Measurements from ENCODE around the gene CRTC3. TPM values are rescaled to one million over a fixed set of nuclear protein-coding genes. Genes with fewer than 3 reads are reported as not detected.
"Not testable (repeated sequence)": the region's sequence is repeated elsewhere in the genome, so short reads cannot be mapped to it uniquely, and the experiment has no call there.

CRTC3 gene
- total RNA-seq, 2 donors from 2014 or later = 76.0 to 84.4 TPM

DNA sequence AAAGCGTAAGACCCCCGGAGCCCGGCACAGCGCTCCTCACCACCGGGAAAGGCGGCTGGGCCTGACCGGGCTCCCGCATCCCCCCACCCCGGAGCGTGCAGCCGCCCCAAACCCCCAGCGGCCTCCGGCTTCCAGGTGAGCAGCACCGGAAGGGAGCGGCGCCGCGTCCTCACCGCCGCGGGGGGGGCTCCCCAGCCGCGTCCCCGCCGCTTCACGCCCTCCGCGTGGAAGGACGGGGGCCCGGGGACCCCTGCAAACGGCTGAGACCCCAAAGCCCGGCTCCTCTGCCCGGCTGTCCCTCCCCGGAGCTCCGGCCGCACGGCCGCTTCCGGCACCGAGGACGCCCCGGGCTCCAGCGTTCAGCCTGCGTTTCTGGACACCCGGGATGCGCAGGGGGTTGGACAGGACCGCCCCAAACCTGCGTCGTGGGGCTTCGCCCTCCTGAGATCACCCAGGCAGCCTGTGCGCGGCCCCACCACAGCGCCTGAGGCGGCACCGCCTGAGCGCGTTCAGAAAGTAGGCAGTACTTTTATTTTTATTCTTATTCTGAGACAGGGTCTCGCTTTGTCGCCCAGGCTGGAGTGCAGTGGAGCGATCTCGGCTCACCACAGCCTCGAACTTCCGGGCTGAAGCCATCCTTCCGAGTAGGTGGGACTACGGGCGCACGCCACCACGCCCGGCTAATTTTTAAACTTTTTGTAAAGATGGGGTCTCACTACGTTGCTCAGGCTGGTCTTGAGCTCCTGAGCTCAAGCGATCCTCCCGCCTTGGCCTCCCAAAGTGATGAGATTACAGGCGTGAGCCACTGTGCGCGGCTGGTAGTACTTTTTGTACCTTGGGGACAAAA, 135.8 kb downstream of the CRTC3 start:
- H3K9me3 ChIP-seq (ENCODE audit: control insufficient read depth, low read length, poor library complexity, severe bottlenecking) = no peaks in the 10 kb centered on the region
- Mint-ChIP-seq H3K27me3 (peaks cover 14% of the 10 kb centered on the region), H3K4me3 (peak overlapping the region; percentile 88), H3K27ac (no peak overlapping the region), H3K4me1 (peaks cover 40% of the 10 kb centered on the region), H3K36me3 (ENCODE audit: low read depth) (peaks cover 2% of the 10 kb centered on the region)
- DNase-seq = no peak
- ATAC-seq = peak; percentile 58

DNA sequence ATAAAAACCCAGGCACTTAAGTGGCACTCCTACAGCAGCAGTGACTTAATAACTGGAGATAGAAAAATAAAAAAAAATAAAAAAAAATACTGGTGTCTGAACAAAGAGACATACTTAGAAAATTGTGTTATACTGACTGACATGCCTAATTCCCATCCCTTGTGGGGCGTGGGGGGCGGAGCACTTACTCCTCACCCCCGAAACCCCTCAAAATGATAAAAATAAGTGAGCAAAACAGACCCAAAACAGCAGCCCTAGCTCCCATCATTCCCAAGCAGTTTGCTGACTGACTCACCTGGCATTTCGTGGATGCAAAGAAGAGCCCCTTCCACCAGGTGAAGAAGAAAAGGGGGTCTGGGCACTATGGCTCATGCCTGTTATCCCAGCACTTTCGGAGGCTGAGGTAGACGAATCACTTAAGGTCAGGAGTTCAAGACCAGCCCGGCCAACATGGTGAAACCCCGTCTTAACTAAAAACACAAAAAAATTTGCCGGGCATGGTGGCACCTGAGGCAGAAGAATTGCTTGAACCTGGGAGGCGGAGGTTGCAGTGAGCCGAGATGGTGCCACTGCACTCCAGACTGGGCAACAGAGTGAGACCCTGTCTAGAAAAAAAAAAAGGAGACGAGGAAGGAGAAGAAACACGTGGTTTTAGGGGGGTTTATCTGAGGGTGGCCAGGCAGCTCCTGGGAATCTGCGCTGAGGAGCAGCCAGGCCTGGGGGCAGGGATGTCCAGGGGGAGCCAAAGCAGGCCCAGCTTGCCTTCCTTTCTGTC, 136.6 kb downstream of the CRTC3 start:
- Mint-ChIP-seq H3K27me3 (peaks cover 14% of the 10 kb centered on the region), H3K36me3 (ENCODE audit: low read depth) (peaks cover 2% of the 10 kb centered on the region), H3K4me3 (peak overlapping the region; percentile 85), H3K27ac (no peak overlapping the region), H3K4me1 (peaks cover 32% of the 10 kb centered on the region)
- ATAC-seq (no peak), DNase-seq (no peak)
- H3K9me3 ChIP-seq (ENCODE audit: control insufficient read depth, low read length, poor library complexity, severe bottlenecking) = no peaks in the 10 kb centered on the region

DNA sequence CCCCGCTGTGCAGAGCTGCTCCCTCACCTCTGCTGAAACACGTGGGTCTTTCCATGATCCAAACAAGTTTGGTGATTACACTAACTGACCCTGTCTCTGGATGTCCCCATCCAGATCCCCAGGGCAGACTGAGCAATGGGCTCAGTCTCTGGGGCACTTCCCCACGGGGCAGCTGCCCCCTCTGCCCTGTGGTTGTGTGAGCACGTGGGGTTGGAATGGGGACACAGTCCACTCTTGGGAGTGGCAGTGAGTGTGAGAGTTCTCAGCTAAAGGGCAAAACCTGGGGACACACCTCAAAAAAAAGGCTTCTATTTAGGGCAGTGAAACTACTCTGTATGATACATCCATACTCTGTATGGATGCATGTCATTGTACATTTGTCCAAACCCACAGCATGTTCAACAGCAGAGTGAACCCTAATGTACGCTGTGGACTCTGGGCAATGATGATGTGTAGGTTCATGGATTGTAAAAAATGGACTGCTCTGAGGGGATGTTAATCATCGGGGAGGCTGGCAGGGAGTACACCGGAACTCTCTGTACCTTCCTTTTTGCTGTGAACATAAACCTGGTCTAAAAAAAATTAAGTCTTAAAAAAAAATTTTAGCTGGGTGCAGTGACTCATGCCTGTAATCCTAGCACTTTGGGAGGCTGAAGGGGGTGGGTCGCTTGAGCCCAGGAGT, 137.5 kb downstream of the CRTC3 start:
- DNase-seq (no peak), ATAC-seq (no peak)
- Mint-ChIP-seq H3K36me3 (ENCODE audit: low read depth) (peaks cover 2% of the 10 kb centered on the region), H3K27ac (no peak overlapping the region), H3K27me3 (peaks cover 14% of the 10 kb centered on the region), H3K4me1 (peaks cover 25% of the 10 kb centered on the region), H3K4me3 (peak overlapping the region; percentile 85)
- no peaks in the 10 kb centered on the region for H3K9me3 ChIP-seq (ENCODE audit: control insufficient read depth, low read length, poor library complexity, severe bottlenecking)

GRCh38 chr15:90667755-90668345, 138.1 kb downstream of the CRTC3 start:
- H3K27ac Mint-ChIP-seq; ATAC-seq; H3K36me3 Mint-ChIP-seq (ENCODE audit: low read depth); DNase-seq; H3K9me3 ChIP-seq (ENCODE audit: control insufficient read depth, low read length, poor library complexity, severe bottlenecking); H3K4me3 Mint-ChIP-seq: not testable (repeated sequence)
- Mint-ChIP-seq H3K27me3 (peaks cover 13% of the 10 kb centered on the region), H3K4me1 (peaks cover 23% of the 10 kb centered on the region)

GRCh38 chr15:90670631-90671030, 140.9 kb downstream of the CRTC3 start:
- not testable (repeated sequence) for H3K9me3 ChIP-seq (ENCODE audit: control insufficient read depth, low read length, poor library complexity, severe bottlenecking); H3K36me3 Mint-ChIP-seq (ENCODE audit: low read depth); H3K27ac Mint-ChIP-seq; ATAC-seq; H3K4me3 Mint-ChIP-seq; DNase-seq; H3K27me3 Mint-ChIP-seq
- H3K4me1 Mint-ChIP-seq = peaks cover 11% of the 10 kb centered on the region

DNA sequence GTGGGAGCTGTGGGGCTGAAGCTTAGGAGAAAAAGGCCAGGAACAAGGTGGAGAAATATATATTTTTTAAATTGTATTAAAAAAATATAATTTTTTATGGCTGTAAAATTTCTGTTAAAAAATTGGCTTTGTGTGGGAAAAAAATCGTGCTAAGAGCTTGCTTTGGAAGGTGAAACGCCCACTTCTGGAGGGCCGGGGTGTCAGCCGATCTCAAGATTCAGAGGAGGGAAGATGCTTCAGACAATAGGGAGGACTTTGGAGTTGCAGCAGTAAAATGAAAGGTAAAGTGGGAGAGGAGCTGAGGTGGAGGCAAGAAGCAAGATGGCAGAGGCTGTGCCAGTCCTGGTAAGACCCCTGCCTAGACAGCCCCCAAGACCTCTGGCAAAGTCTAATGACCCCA, 141.5 kb downstream of the CRTC3 start:
- H3K27me3 Mint-ChIP-seq = peaks cover 4% of the 10 kb centered on the region
- H3K9me3 ChIP-seq (ENCODE audit: control insufficient read depth, low read length, poor library complexity, severe bottlenecking) = no peaks in the 10 kb centered on the region
- no peak overlapping the region for H3K27ac Mint-ChIP-seq
- H3K4me1 Mint-ChIP-seq = peaks cover 8% of the 10 kb centered on the region
- no peak for DNase-seq
- H3K4me3 Mint-ChIP-seq = no peak overlapping the region
- ATAC-seq = no peak
- no peaks in the 10 kb centered on the region for H3K36me3 Mint-ChIP-seq (ENCODE audit: low read depth)

DNA sequence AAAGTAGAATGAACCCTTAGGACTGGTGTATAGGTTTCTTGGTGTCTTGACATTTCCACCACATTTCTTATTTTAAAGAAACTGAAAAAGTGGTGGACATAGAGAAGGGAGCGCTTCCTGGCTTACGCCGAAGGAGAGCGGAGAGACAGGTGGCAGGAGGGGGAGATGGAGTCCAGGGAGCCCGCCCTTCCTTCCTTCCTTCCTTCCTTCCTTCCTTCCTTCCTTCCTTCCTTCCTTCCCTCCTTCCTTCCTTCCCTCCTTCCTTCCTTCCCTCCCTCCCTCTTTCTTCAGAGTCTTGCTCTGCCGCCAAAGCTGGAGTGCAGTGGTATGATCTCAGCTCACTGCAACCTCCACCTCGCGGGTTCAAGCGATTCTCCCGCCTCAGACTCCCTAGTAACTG, 143.6 kb downstream of the CRTC3 start:
- not testable (repeated sequence) for H3K4me1 Mint-ChIP-seq; H3K9me3 ChIP-seq (ENCODE audit: control insufficient read depth, low read length, poor library complexity, severe bottlenecking); H3K4me3 Mint-ChIP-seq; ATAC-seq; DNase-seq; H3K36me3 Mint-ChIP-seq (ENCODE audit: low read depth); H3K27me3 Mint-ChIP-seq
- peak overlapping the region; percentile 68 for H3K27ac Mint-ChIP-seq

DNA sequence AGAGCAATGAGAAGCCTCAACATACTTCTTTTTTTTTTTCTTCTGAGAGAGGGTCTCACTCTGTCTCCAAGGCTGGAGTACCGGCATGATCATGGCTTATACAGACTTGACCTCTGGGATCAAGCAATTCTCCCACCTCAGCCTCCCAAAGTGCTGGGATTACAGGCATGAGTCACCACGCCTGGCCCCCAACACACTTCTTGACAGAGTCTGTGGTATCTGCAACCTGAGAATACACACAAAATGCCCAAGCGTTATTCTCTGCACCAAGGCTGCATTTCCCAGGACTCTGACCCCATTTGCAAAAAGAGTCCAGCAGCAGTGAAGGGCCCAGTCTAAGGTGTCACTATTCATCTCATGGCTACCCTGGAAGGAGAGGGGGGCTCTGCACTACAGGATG, 144.8 kb downstream of the CRTC3 start:
- Mint-ChIP-seq H3K27me3 (no peaks in the 10 kb centered on the region), H3K4me3 (no peak overlapping the region), H3K27ac (no peak overlapping the region), H3K36me3 (ENCODE audit: low read depth) (no peaks in the 10 kb centered on the region), H3K4me1 (peaks cover 9% of the 10 kb centered on the region)
- DNase-seq (no peak), ATAC-seq (no peak)
- no peaks in the 10 kb centered on the region for H3K9me3 ChIP-seq (ENCODE audit: control insufficient read depth, low read length, poor library complexity, severe bottlenecking)

GRCh38 chr15:90675464-90675863, 145.7 kb downstream of the CRTC3 start:
- Mint-ChIP-seq H3K27ac (no peak overlapping the region), H3K27me3 (no peaks in the 10 kb centered on the region), H3K4me1 (peaks cover 9% of the 10 kb centered on the region), H3K36me3 (ENCODE audit: low read depth) (no peaks in the 10 kb centered on the region), H3K4me3 (no peak overlapping the region)
- ATAC-seq (no peak), DNase-seq (no peak)
- H3K9me3 ChIP-seq (ENCODE audit: control insufficient read depth, low read length, poor library complexity, severe bottlenecking) = no peaks in the 10 kb centered on the region

DNA sequence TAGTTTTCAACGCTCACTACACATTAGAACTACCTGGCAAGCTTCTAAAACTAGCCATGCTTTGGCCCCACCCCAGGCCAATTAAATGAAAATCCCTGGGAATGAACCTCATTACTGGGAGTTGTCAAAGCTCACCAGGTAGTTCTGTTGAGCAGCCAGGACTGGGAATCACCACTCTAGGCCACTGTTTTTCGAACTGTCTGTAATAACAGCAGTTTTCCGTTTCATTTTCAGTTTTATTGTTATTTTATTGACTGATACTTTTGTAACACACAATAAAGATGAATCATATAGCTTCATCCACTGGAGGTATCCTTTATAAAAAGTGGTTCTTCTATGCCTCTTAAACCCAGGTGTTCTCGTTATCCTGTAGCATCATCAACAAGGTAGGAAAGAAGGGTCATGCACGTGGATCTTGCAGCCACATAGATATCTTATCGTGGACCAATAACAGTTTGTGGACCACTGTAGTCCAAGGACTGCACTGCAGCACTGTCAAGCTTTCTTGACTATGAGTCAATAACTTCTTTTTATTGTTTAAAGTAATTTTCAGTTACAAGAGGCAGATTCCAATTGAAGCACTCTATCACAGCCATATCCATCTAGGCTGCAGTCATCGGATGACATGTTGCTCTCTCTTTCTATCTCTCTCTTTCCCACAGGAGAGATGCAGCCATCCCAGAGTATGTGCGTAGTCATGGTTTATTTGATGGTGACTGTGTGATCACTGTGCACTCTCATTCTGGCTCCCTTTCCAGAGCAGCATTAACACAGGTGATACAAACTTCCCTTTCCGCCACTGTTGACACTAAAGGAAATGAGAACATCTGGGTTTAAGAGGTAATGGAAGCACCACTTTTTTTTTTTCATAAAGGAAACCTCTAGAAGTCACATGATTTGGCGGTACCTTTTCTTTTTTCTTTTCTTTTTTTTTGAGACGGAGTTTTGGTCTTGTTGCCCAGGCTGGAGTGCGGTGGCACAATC, 148.4 kb downstream of the CRTC3 start:
- Mint-ChIP-seq H3K4me3 (peak overlapping the region; percentile 19), H3K27me3 (no peaks in the 10 kb centered on the region), H3K27ac (no peak overlapping the region), H3K36me3 (ENCODE audit: low read depth) (no peaks in the 10 kb centered on the region), H3K4me1 (peaks cover 12% of the 10 kb centered on the region)
- no peaks in the 10 kb centered on the region for H3K9me3 ChIP-seq (ENCODE audit: control insufficient read depth, low read length, poor library complexity, severe bottlenecking)
- ATAC-seq (peak; percentile 75), DNase-seq (no peak)

DNA sequence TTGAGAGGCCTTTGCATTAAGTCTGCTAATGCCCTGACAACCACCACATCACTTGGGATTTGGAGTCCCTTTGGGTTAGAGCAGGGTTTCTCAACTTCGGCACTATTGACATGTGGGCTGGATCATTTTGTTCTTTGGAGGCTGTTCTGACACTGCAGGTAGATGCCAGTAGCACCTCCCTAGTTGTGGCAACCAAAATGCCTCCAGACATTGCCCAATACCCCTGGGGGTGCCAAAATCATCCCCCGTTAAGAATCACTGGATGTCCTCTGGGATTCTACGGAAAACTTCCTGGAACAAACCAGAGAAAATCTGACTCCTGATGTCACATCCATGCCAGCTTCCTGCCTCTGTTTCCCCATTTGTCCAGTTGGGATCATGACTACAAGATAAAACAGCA, 150.2 kb downstream of the CRTC3 start:
- ATAC-seq = no peak
- Mint-ChIP-seq H3K36me3 (ENCODE audit: low read depth) (no peaks in the 10 kb centered on the region), H3K27ac (no peak overlapping the region)

GRCh38 chr15:90680371-90680935, 150.7 kb downstream of the CRTC3 start:
- Mint-ChIP-seq H3K36me3 (ENCODE audit: low read depth) (no peaks in the 10 kb centered on the region), H3K27me3 (peaks cover 8% of the 10 kb centered on the region), H3K4me1 (peaks cover 16% of the 10 kb centered on the region), H3K4me3 (no peak overlapping the region), H3K27ac (no peak overlapping the region)
- DNase-seq (no peak), ATAC-seq (no peak)
- H3K9me3 ChIP-seq (ENCODE audit: control insufficient read depth, low read length, poor library complexity, severe bottlenecking) = no peaks in the 10 kb centered on the region

More for the DNA sequence above, 150.2 kb downstream of the CRTC3 start:
- Mint-ChIP-seq H3K4me3 (no peak overlapping the region), H3K4me1 (peaks cover 14% of the 10 kb centered on the region), H3K27me3 (peaks cover 8% of the 10 kb centered on the region)
- H3K9me3 ChIP-seq (ENCODE audit: control insufficient read depth, low read length, poor library complexity, severe bottlenecking) = no peaks in the 10 kb centered on the region
- DNase-seq = no peak

All from T-helper 17 cell (primary cell).